Common myeloid progenitor, CD34-positive (primary cell): ENCODE measurements around the gene GIGYF1.

Source experiments
- CTCF ChIA-PET: fragments of 350-600 bp; sonication (Branson Sonifier 250); formaldehyde crosslinking; loops from one replicate; lab custom pipeline; 2021; ENCODE audit warnings: antibody characterized with exemption; lab: Charles Lee
- POLR2A ChIA-PET: fragments of 350-600 bp; sonication (Branson Sonifier 250); formaldehyde crosslinking; loops from one replicate; lab custom pipeline; 2021; ENCODE audit warnings: antibody characterized with exemption; lab: Charles Lee
- DNase-seq, 3 donors: peaks; one replicate each; pipeline versions ENCODE4 v3.0.0 to v3.0.0-alpha.2; 2013
- H3K27ac ChIP-seq, 2 experiments: 1 replicate in 1 of 2; 2 replicates in 1 of 2; pipeline ENCODE4 v1.7.0; 2013; ENCODE audit warnings: inconsistent platforms in 2 of 2, low read length in 2 of 2, mild to moderate bottlenecking in 2 of 2, low read depth in 1 of 2, moderate library complexity in 1 of 2; ENCODE audit not compliant: severe bottlenecking in 2 of 2, insufficient read depth in 1 of 2, poor library complexity in 1 of 2
- H3K27me3 ChIP-seq, 5 experiments: replicated peaks in 2 of 5; 1 replicate in 3 of 5; 2 replicates in 2 of 5; pipeline versions ENCODE4 v1.6.1 to v1.7.0; 2013; ENCODE audit warnings: low read length in 4 of 5, mild to moderate bottlenecking in 2 of 5, moderate library complexity in 2 of 5, inconsistent platforms in 1 of 5; ENCODE audit not compliant: insufficient read depth in 5 of 5, control insufficient read depth in 4 of 5
- H3K36me3 ChIP-seq, 4 experiments: 1 replicate in 2 of 4; 2 replicates in 2 of 4; pipeline versions ENCODE4 v1.6.1 to v1.7.0; 2013; ENCODE audit warnings: low read length in 3 of 4, control low read depth in 1 of 4, mild to moderate bottlenecking in 1 of 4; ENCODE audit not compliant: control insufficient read depth in 4 of 4, insufficient read depth in 4 of 4
- H3K4me1 ChIP-seq, 4 experiments: 1 replicate in 3 of 4; 2 replicates in 1 of 4; pipeline versions ENCODE4 v1.6.1 to v1.7.1; 2013; ENCODE audit warnings: low read length in 3 of 4, mild to moderate bottlenecking in 3 of 4, control low read depth in 1 of 4, inconsistent platforms in 1 of 4, moderate library complexity in 1 of 4; ENCODE audit not compliant: control insufficient read depth in 4 of 4, insufficient read depth in 4 of 4; ENCODE audit errors: control extremely low read depth in 1 of 4
- H3K4me3 ChIP-seq, 7 experiments: 1 replicate in 4 of 7; 2 replicates in 3 of 7; pipeline versions ENCODE4 v1.5.1 to v1.7.0; 2013; ENCODE audit warnings: mild to moderate bottlenecking in 7 of 7, low read length in 6 of 7, moderate library complexity in 6 of 7, inconsistent platforms in 2 of 7, low read depth in 2 of 7, control low read depth in 1 of 7; ENCODE audit not compliant: insufficient read depth in 4 of 7, control insufficient read depth in 1 of 7; ENCODE audit errors: extremely low read depth in 1 of 7
- H3K9me3 ChIP-seq, 5 experiments: 1 replicate in 4 of 5; 2 replicates in 1 of 5; pipeline versions ENCODE4 v1.6.1 to v1.7.1; 2013; ENCODE audit warnings: low read length in 4 of 5, mild to moderate bottlenecking in 2 of 5, inconsistent platforms in 1 of 5, low read depth in 1 of 5, moderate library complexity in 1 of 5; ENCODE audit not compliant: control insufficient read depth in 4 of 5, insufficient read depth in 2 of 5; ENCODE audit errors: control extremely low read depth in 1 of 5
- WGBS: methylation state at CpG from one replicate; pipeline ENCODE4 v1.1.5; 2013; ENCODE audit not compliant: insufficient coverage; 5-methylcytosine and 5-hydroxymethylcytosine counted together

Gene GIGYF1

DNA sequence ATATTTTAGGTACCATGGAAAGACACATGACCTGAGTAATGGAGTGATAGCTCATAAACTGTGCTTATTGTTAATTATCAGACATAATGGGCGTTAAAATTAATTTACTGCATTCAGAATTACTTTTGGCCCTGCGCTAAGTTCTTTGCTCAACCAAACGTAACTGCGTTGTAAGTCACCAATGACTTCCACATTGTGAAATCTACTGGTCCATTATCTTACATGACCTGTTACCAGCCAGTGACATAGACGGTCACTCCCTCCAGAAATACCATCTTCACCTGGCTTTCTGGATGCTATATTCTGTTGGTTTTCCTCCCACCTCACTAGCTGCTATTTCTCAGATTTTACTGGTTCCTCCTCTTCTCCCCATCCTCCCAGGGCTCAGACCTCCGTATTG, 5.0 kb upstream of the GIGYF1 start:
- WGBS, result 94% methylated on average over 5 of the region's 6 CpGs
- no peaks in the 10 kb centered on the region for H3K36me3 ChIP-seq
- H3K4me3 ChIP-seq, result no peak overlapping the region
- H3K27ac ChIP-seq, result no peak overlapping the region
- no peak for DNase-seq
- H3K27me3 ChIP-seq, result peaks cover 0 to 5% (median 0%) of the 10 kb centered on the region in 5 experiments
- CTCF ChIA-PET, result interaction anchor here (0.9 to 1.4 kb wide), 4 partner anchors 21 to 128 kb away, joined by 3 to 4 read pairs (median 3); partner anchors contain the start of genes EPHB4, EPO and MOSPD3
- POLR2A ChIA-PET, result no interaction called here
- no peaks in the 10 kb centered on the region for H3K9me3 ChIP-seq
- peaks cover 0 to 7% (median 4%) of the 10 kb centered on the region in 4 experiments for H3K4me1 ChIP-seq

DNA sequence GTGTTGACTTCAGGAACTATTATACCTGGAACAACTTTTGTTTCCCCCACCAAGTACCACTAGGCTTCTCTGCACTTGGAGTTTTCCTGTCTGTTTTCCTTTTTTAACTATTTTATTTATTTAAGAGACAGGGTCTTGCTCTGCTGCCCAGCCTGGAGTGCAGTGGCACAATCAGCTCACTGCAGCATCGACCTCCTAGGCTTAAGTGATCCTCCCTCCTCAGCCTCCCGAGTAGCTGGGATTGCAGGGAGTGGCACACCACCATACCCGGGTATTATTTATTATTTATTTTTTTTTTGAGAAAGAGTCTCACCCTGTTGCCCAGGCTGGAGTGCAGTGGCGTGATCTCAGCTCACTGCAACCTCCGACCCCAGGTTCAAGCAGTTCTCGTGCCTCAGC, 2.1 kb upstream of the GIGYF1 start:
- H3K9me3 ChIP-seq, result no peaks in the 10 kb centered on the region
- no peak for DNase-seq
- peaks cover 0 to 3% (median 0%) of the 10 kb centered on the region in 4 experiments for H3K36me3 ChIP-seq
- ChIA-PET POLR2A (no interaction called here), CTCF (interaction anchor here (1.2 to 3.9 kb wide), 4 partner anchors 9 to 156 kb away, joined by 3 to 21 read pairs (median 4); partner anchors contain the start of genes POP7 and SLC12A9)
- WGBS, result 97% methylated on average over 3 of the region's 6 CpGs
- peaks cover 11 to 30% (median 27%) of the 10 kb centered on the region in 4 experiments for H3K4me1 ChIP-seq
- H3K27ac ChIP-seq, result no peak overlapping the region
- H3K4me3 ChIP-seq, result no peak overlapping the region
- H3K27me3 ChIP-seq, result peaks cover 0 to 5% (median 0%) of the 10 kb centered on the region in 5 experiments

DNA sequence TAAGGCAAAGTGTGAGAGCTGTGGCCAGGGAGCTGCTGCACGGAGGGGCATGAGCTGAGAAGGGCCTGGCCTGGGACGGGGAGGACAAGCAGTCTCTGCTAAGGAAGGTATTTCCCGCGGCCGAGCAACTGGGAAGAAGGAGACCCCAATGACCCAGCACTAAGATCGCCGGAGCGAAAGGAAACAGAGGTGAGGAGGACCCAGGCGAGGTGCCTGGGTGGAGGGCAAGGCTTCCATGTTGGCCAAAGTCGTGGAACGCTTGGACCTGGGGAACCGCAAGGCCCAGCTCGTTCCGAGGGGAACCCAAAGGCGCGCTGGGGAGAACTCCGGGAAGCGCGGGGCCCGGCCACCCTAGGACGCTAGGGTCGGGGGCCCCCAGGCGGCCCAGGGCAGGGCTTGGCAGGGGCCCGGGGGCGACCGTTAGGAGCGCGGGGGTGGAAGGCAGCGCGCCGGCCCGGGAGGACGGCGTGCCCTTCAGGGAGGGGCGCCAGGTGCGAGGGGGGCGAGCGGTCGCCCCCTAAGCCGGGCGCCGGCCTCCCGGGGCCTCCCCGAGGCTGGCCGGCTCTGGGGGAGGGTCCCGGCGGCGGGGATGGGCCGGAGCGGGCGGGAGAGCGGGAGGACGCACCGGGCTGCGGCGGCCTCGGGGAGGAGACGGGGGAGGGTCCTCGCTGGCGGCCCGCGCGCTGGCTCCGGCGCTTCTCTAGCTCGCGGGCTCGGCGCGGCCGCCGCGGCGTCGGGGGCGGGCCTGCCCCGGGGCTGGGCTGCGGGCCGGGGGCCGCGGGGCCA, 545 bp downstream of the GIGYF1 start:
- Histone ChIP-seq H3K4me3 (peak overlapping the region; percentile 73 to 94 (median 84)), H3K4me1 (peaks cover 11 to 35% (median 31%) of the 10 kb centered on the region in 4 experiments), H3K36me3 (peaks cover 0 to 25% (median 6%) of the 10 kb centered on the region in 4 experiments), H3K27me3 (peaks cover 0 to 2% (median 0%) of the 10 kb centered on the region in 5 experiments), H3K27ac (peak overlapping the region; percentile 33 to 81), H3K9me3 (no peaks in the 10 kb centered on the region)
- ChIA-PET POLR2A (interaction anchor here (1.5 to 2.0 kb wide), 2 partner anchors 20 to 81 kb away, joined by 3 to 5 read pairs; partner anchors contain the start of genes GNB2 and MOSPD3), CTCF (interaction anchor here (0.8 to 8.7 kb wide), 16 partner anchors 9 to 230 kb away, joined by 3 to 80 read pairs (median 6); partner anchors contain the start of genes MOSPD3, POP7 and SPACDR)
- WGBS, result under 1% methylated on average over 64 of the region's 81 CpGs
- no peak for DNase-seq

GRCh38 chr7:100692578-100692961, 1.5 kb downstream of the GIGYF1 start:
- H3K36me3 ChIP-seq, result peaks cover 0 to 34% (median 13%) of the 10 kb centered on the region in 4 experiments
- ChIA-PET CTCF (interaction anchor here (0.8 to 8.7 kb wide), 21 partner anchors 9 to 229 kb away, joined by 3 to 80 read pairs (median 5); partner anchors contain the start of genes MOSPD3, POP7 and SPACDR), POLR2A (no interaction called here)
- peak overlapping the region in 6 of 7 experiments; percentile 75 to 94 (median 84) for H3K4me3 ChIP-seq
- WGBS, result 77% methylated on average over 4 of the region's 6 CpGs
- H3K4me1 ChIP-seq, result peaks cover 11 to 35% (median 31%) of the 10 kb centered on the region in 4 experiments
- no peaks in the 10 kb centered on the region for H3K9me3 ChIP-seq
- peak overlapping the region in 1 of 2 experiments; percentile 81 for H3K27ac ChIP-seq
- no peak for DNase-seq
- H3K27me3 ChIP-seq, result peaks cover 0 to 2% (median 0%) of the 10 kb centered on the region in 5 experiments

DNA sequence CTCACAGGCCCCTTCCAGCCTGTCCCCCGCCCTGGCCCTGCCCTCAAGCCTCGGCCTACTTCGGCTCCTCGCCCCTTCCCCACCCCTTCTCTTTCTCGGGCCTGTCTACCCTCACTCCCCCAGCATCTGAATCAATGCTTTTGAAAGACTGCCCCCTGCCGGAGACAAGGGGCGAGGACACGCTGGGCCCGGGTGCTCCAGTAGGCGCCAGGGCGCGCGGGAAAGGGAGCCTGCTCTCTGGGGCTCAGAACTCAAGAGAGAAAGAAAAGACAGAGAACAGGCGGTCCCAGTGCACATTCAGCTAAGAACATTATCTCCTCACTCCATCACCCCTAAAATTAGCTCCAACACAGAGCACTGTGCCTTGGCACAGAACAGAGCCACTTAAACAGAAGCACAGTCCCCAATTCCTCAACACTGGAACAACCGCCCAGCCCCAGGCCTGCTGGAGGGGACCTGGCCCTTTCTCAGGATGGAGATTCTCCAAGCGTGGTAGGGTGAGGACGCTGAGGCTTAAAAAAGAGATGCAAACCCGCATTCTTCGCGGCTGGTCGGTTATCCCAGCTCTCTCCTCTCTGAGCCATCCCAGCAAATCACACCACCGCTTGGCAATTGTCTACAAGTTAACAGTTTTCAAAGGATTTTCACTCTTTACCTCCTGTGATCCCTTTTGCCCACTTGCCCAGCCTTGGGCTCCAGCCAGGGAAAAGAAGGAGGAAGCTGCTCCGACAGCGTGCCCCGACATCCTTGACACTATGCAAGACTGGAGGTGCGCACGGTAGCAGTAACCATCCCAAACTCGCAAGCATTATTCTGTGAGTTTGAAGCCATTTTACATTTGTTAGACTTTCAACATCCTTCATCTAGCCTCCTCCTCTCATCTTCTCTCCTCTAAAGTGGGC, 2.1 kb downstream of the GIGYF1 start:
- H3K4me1 ChIP-seq, result peaks cover 11 to 35% (median 31%) of the 10 kb centered on the region in 4 experiments
- peaks cover 0 to 39% (median 17%) of the 10 kb centered on the region in 4 experiments for H3K36me3 ChIP-seq
- no peak overlapping the region for H3K27ac ChIP-seq
- peaks cover 0 to 2% (median 0%) of the 10 kb centered on the region in 5 experiments for H3K27me3 ChIP-seq
- ChIA-PET CTCF (interaction anchor here (0.6 to 8.7 kb wide), 26 partner anchors 8 to 232 kb away, joined by 3 to 80 read pairs (median 4); partner anchors contain the start of genes ACTL6B, MOSPD3 and POP7), POLR2A (no interaction called here)
- 57% methylated on average over 15 of the region's 28 CpGs for WGBS
- H3K4me3 ChIP-seq, result peak overlapping the region in 5 of 7 experiments; percentile 47 to 94 (median 85)
- peak; percentile 74 to 86 (median 81) for DNase-seq
- no peaks in the 10 kb centered on the region for H3K9me3 ChIP-seq
